Lower lobe of right lung (tissue), 2 donors: Measurements from ENCODE around the gene LGI4. TPM values are rescaled to one million over a fixed set of nuclear protein-coding genes. Genes with fewer than 3 reads are reported as not detected.

Experiments used
- ATAC-seq, 2 donors: fragments of 200-7000 bp; cut with Tn5 transposase; one replicate each; pipeline ENCODE4 v1.9.1; 2020 to 2022; ENCODE audit warnings: mild to moderate bottlenecking in 2 of 2, moderate library complexity in 2 of 2
- DNase-seq: peaks from one replicate; pipeline ENCODE4 v3.0.0-alpha.2; 2020
- H3K27ac ChIP-seq: fragments of 200-600 bp; one replicate; pipeline ENCODE4 v1.8.0; 2022
- H3K27me3 ChIP-seq: fragments of 200-600 bp; one replicate; pipeline ENCODE4 v1.8.0; 2022; ENCODE audit warnings: low read depth
- H3K36me3 ChIP-seq: fragments of 200-600 bp; one replicate; pipeline ENCODE4 v1.8.0; 2022; ENCODE audit warnings: mild to moderate bottlenecking
- H3K4me1 ChIP-seq: fragments of 200-600 bp; one replicate; pipeline ENCODE4 v1.8.0; 2022
- H3K4me3 ChIP-seq: fragments of 200-600 bp; one replicate; pipeline ENCODE4 v1.8.0; 2022; ENCODE audit warnings: mild to moderate bottlenecking
- H3K9me3 ChIP-seq: fragments of 200-600 bp; one replicate; pipeline ENCODE4 v1.8.0; 2022
- intact Hi-C: fragments of 100-400 bp; cut with DNase I; formaldehyde crosslinking; loops from one replicate; pipeline ENCODE4 v1.11.0; 2022
- total RNA-seq: library from RNA; stranded (reverse); fragmentation: NEBNext Ultra II Directional; extraction: Animal tissue kit (Norgen Biotek cat#: 25700); gene quantifications from one replicate; pipeline ENCODE4 v1.2.1, GENCODE V29; 2021
- TF ChIP-seq, protein P1 (sequence below): fragments of 200-600 bp; IDR thresholded peaks from one replicate; pipeline ENCODE4 v1.8.0; 2022; ENCODE audit warnings: antibody characterized with exemption, mild to moderate bottlenecking
- donor health status: DM: no; HTN: yes; CAD: no; lungs with severe emphysema.

LGI4 gene
- total RNA-seq, 1 donor from 2014 or later = 6.3 TPM

DNA sequence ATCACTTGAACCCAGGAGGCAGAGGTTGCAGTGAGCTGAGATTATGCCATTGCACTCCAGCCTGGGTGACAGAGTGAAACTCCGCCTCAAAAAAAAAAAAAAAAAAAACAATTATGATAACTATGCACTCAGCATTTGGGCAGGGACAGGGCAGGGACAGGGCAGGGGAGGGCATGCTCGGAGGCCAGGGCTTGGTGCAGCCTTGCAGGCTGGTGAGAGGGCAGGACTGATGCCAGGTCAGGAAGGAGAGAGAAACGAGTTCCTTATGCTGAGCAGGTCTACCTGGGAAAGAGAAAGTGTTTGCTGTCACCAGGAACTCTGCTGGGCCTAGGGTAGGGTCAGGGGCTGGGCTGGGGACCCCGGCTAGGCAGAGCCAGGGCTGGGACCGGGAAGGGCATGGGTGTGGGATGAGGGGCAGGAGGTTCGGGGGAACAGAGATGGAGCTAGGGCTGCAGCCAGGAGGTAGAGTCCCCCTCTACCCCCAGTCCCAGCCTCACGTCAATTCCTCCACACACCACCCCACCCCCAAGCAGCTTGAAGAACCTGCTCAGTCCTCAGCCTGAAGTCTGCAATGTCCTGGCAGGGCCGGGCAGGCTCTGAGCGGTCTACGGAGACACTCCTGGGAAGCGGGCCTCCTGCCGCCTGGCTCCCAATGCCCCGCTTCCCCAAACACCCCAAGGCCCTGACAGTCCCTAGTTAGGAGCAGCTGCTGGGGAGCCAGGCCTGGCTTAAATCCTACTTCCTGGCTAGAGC lies 16.4 kb downstream of the LGI4 start:
- TF ChIP-seq, protein P1, sequence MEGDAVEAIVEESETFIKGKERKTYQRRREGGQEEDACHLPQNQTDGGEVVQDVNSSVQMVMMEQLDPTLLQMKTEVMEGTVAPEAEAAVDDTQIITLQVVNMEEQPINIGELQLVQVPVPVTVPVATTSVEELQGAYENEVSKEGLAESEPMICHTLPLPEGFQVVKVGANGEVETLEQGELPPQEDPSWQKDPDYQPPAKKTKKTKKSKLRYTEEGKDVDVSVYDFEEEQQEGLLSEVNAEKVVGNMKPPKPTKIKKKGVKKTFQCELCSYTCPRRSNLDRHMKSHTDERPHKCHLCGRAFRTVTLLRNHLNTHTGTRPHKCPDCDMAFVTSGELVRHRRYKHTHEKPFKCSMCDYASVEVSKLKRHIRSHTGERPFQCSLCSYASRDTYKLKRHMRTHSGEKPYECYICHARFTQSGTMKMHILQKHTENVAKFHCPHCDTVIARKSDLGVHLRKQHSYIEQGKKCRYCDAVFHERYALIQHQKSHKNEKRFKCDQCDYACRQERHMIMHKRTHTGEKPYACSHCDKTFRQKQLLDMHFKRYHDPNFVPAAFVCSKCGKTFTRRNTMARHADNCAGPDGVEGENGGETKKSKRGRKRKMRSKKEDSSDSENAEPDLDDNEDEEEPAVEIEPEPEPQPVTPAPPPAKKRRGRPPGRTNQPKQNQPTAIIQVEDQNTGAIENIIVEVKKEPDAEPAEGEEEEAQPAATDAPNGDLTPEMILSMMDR = no peak
- H3K4me1 ChIP-seq = peaks cover 20% of the 10 kb centered on the region
- H3K36me3 ChIP-seq = no peaks in the 10 kb centered on the region
- H3K27ac ChIP-seq = peak overlapping the region; percentile 79
- peak overlapping the region; percentile 39 for H3K4me3 ChIP-seq
- ATAC-seq = peak; percentile 84 to 87
- intact Hi-C loops = no loop called here
- no peaks in the 10 kb centered on the region for H3K9me3 ChIP-seq
- H3K27me3 ChIP-seq = no peaks in the 10 kb centered on the region
- DNase-seq = peak; percentile 87

- Histone ChIP-seq H3K27me3 (no peaks in the 10 kb centered on the region), H3K27ac (peak overlapping the region; percentile 78), H3K4me3 (no peak overlapping the region), H3K4me1 (peaks cover 14% of the 10 kb centered on the region), H3K9me3 (no peaks in the 10 kb centered on the region), H3K36me3 (no peaks in the 10 kb centered on the region)
- TF ChIP-seq, protein P1 = no peak
- no peak for DNase-seq
- ATAC-seq = peak; percentile 38 to 40
- intact Hi-C loops = no loop called here
These were observed 17.1 kb downstream of the LGI4 start for GRCh38 chr19:35117799-35118198.

GRCh38 chr19:35117116-35117515 lies 17.7 kb downstream of the LGI4 start:
- H3K4me1 ChIP-seq = peaks cover 12% of the 10 kb centered on the region
- intact Hi-C loops = no loop called here
- H3K9me3 ChIP-seq = no peaks in the 10 kb centered on the region
- H3K27me3 ChIP-seq = no peaks in the 10 kb centered on the region
- peak overlapping the region; percentile 48 for H3K4me3 ChIP-seq
- ATAC-seq (no peak), DNase-seq (no peak)
- no peaks in the 10 kb centered on the region for H3K36me3 ChIP-seq
- TF ChIP-seq, protein P1 = no peak
- peak overlapping the region; percentile 78 for H3K27ac ChIP-seq

- peak overlapping the region; percentile 78 for H3K27ac ChIP-seq
- intact Hi-C loops = no loop called here
- no peaks in the 10 kb centered on the region for H3K9me3 ChIP-seq
- no peaks in the 10 kb centered on the region for H3K27me3 ChIP-seq
- TF ChIP-seq, protein P1 = no peak
- H3K4me1 ChIP-seq = peaks cover 12% of the 10 kb centered on the region
- DNase-seq (peak; percentile 78), ATAC-seq (peak; percentile 37 to 54)
- H3K36me3 ChIP-seq = no peaks in the 10 kb centered on the region
- peak overlapping the region; percentile 48 for H3K4me3 ChIP-seq
These were observed 18.6 kb downstream of the LGI4 start for GRCh38 chr19:35116072-35116801.

DNA sequence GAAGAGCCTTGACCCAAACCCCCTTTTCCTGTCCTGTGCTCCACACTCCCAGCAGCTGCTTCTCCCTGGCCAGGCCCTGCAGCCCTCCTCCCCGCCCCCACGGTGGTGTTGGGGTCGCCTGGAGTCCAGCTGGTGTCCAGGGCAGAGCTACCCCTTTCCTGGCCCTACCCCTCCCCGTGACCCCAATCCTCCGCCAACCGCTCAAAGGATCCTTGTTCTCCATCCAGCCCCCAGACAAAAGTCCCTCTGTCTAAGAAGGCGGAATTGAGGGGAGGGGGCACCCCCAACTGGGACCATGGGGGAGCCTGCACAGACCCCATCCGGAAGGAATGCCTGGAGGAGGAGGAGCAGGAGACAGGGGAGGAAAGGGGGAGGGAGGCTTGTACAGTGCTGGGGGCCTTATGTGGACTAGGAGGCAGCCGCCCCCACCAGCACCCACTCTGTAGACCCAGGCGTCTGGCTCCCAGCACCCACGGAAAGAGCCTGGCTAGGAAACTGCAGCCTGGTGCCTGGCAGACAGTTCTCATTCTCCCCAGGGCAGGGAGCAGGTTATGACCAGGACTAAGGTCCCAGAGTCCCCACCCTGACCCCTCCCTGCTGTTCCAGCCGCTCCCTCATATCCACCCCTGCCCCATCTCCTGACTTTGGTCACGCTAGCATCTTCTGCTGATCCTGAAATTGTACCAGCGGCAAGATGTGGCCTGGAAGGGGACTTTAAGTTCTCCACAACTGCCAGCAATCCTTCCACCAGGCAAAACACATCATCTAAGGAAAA lies 19.5 kb downstream of the LGI4 start, which contains the start of gene FXYD3:
Gene FXYD3, plus strand, starts transcription at position 647 of the 775 bp plus-strand sequence. CDS start 3,554 bp downstream, outside the sequence.
- Histone ChIP-seq H3K36me3 (no peaks in the 10 kb centered on the region), H3K9me3 (no peaks in the 10 kb centered on the region), H3K4me3 (peak within 1 kb of the TSS; percentile 48), H3K27me3 (no peaks in the 10 kb centered on the region), H3K27ac (peak within 1 kb of the TSS; percentile 78), H3K4me1 (peaks cover 12% of the 10 kb centered on the region)
- DNase-seq = no peak
- TF ChIP-seq, protein P1 = no peak
- intact Hi-C loops = no loop called here
- ATAC-seq = peak in 1 of 2 donors; percentile 4
